ENCODE results near the gene SPAG17. TPM values are rescaled to one million over a fixed set of nuclear protein-coding genes. Genes with fewer than 3 reads are reported as not detected.

Gene SPAG17
- polyA plus RNA-seq, 1 donor (not counting 4 experiments of a cell fraction or from before 2014, with no cell fraction given), result 0.52 TPM

DNA sequence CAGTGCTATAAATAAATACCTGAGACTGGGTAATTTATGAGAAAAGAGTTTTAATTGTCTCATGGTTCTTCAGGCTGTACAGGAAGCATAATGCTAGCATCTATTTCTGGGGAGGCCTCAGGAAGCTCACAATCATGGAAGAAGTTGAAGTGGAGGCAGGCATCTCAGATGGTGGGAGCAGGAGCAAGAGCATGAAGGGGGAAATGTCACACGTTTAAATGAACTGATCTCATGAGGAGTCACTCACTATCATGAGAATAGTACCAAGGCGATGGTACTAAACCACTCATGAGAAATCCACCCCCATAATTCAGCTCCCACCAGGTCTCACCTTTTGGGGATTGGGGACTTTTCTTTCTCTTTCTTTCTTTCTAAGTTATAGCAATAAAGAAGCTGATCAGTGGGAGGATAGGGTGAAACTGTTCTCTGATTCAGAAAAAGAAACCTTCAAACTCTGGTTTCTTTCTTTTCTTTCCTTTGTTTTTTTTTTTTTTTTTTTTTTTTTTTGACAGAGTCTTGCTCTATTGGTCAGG, 17.1 kb upstream of the SPAG17 start:
- H3K9me1 ChIP-seq (ENCODE audit: control insufficient read depth, extremely low read depth, insufficient read depth, low read length), result no peaks in the 10 kb centered on the region
- FAIRE-seq (no peak), DNase-seq (ENCODE audit: low read depth, low spot score) (no peak)
- dilution Hi-C loops (cut with MboI; ENCODE audit: extremely low pct_ligation_motif_present, low sequenced_read_pairs), result no loop called here
- H3K4me3 ChIP-seq (ENCODE audit: control insufficient read depth in 2 of 3, extremely low read depth in 1 of 3, insufficient read depth in 2 of 3, low read depth in 1 of 3, low read length in 3 of 3), result no peak overlapping the region
- no peak overlapping the region for H3K4me2 ChIP-seq (ENCODE audit: control insufficient read depth, extremely low read depth, insufficient read depth, low read depth, low read length)
- H4K20me1 ChIP-seq (ENCODE audit: control insufficient read depth, extremely low read depth, insufficient read depth, low read length), result no peaks in the 10 kb centered on the region
- no peaks in the 10 kb centered on the region for H3K9me3 ChIP-seq (ENCODE audit: control insufficient read depth, low read depth, low read length)
- H3K9ac ChIP-seq (ENCODE audit: control insufficient read depth, extremely low read depth, insufficient read depth, low read length), result no peak overlapping the region
- no peaks in the 10 kb centered on the region for H3K36me3 ChIP-seq (ENCODE audit: control insufficient read depth in 2 of 2, extremely low read depth in 1 of 2, insufficient read depth in 2 of 2, low read length in 2 of 2)
- H2AFZ ChIP-seq (ENCODE audit: control insufficient read depth, low read length), result no peak overlapping the region
- H3K27me3 ChIP-seq (ENCODE audit: control insufficient read depth, extremely low read depth, insufficient read depth, low read length), result no peaks in the 10 kb centered on the region
- no peak overlapping the region for H3K27ac ChIP-seq (ENCODE audit: control insufficient read depth, insufficient read depth, low read length)
- no peaks in the 10 kb centered on the region for H3K79me2 ChIP-seq (ENCODE audit: control insufficient read depth, insufficient read depth, low read length)
- TF ChIP-seq EZH2 (IDR thresholded peaks at IDR 0.05; ENCODE audit: low read length), result no peak
- TF ChIP-seq, protein P1, sequence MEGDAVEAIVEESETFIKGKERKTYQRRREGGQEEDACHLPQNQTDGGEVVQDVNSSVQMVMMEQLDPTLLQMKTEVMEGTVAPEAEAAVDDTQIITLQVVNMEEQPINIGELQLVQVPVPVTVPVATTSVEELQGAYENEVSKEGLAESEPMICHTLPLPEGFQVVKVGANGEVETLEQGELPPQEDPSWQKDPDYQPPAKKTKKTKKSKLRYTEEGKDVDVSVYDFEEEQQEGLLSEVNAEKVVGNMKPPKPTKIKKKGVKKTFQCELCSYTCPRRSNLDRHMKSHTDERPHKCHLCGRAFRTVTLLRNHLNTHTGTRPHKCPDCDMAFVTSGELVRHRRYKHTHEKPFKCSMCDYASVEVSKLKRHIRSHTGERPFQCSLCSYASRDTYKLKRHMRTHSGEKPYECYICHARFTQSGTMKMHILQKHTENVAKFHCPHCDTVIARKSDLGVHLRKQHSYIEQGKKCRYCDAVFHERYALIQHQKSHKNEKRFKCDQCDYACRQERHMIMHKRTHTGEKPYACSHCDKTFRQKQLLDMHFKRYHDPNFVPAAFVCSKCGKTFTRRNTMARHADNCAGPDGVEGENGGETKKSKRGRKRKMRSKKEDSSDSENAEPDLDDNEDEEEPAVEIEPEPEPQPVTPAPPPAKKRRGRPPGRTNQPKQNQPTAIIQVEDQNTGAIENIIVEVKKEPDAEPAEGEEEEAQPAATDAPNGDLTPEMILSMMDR (optimal IDR thresholded peaks at IDR 0.05 in 1 of 3, IDR thresholded peaks at IDR 0.05 in 1 of 3, conservative IDR thresholded peaks at IDR 0.05 in 1 of 3; ENCODE audit: extremely low read depth in 1 of 3, insufficient read depth in 2 of 3, low read length in 3 of 3), result no peak
- peaks cover 9% of the 10 kb centered on the region for H3K4me1 ChIP-seq (ENCODE audit: control insufficient read depth, extremely low read depth, insufficient read depth, low read length)

DNA sequence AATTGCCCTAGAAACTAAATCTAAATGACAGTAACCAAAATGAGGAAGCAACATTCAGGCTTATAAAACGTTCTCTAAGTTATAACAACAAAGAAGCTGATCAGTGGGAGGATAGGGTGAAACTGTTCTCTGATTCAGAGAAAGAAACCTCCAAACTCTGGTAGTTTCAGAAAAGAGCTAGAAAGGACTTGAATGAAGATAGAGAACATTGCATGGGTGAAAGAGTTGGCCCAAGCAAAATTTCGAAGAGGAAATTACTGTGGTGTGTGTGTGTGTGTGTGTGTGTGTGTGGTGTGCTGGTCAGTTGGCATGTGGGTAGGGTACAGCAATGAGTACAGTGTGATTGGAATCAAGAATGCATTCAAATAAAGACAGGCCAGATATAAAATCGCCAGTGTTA, 16.5 kb upstream of the SPAG17 start:
- no peaks in the 10 kb centered on the region for H3K9me3 ChIP-seq (ENCODE audit: control insufficient read depth, low read depth, low read length)
- DNase-seq (ENCODE audit: low read depth, low spot score) (no peak), FAIRE-seq (no peak)
- no peak overlapping the region for H3K27ac ChIP-seq (ENCODE audit: control insufficient read depth, insufficient read depth, low read length)
- H4K20me1 ChIP-seq (ENCODE audit: control insufficient read depth, extremely low read depth, insufficient read depth, low read length), result no peaks in the 10 kb centered on the region
- no peaks in the 10 kb centered on the region for H3K9me1 ChIP-seq (ENCODE audit: control insufficient read depth, extremely low read depth, insufficient read depth, low read length)
- H3K4me1 ChIP-seq (ENCODE audit: control insufficient read depth, extremely low read depth, insufficient read depth, low read length), result peaks cover 9% of the 10 kb centered on the region
- no peaks in the 10 kb centered on the region for H3K79me2 ChIP-seq (ENCODE audit: control insufficient read depth, insufficient read depth, low read length)
- H3K4me3 ChIP-seq (ENCODE audit: control insufficient read depth in 2 of 3, extremely low read depth in 1 of 3, insufficient read depth in 2 of 3, low read depth in 1 of 3, low read length in 3 of 3), result no peak overlapping the region
- H3K9ac ChIP-seq (ENCODE audit: control insufficient read depth, extremely low read depth, insufficient read depth, low read length), result no peak overlapping the region
- no peak overlapping the region for H3K4me2 ChIP-seq (ENCODE audit: control insufficient read depth, extremely low read depth, insufficient read depth, low read depth, low read length)
- no peak overlapping the region for H2AFZ ChIP-seq (ENCODE audit: control insufficient read depth, low read length)
- TF ChIP-seq, protein P1 (optimal IDR thresholded peaks at IDR 0.05 in 1 of 3, IDR thresholded peaks at IDR 0.05 in 1 of 3, conservative IDR thresholded peaks at IDR 0.05 in 1 of 3; ENCODE audit: extremely low read depth in 1 of 3, insufficient read depth in 2 of 3, low read length in 3 of 3), result no peak
- H3K36me3 ChIP-seq (ENCODE audit: control insufficient read depth in 2 of 2, extremely low read depth in 1 of 2, insufficient read depth in 2 of 2, low read length in 2 of 2), result no peaks in the 10 kb centered on the region
- dilution Hi-C loops (cut with MboI; ENCODE audit: extremely low pct_ligation_motif_present, low sequenced_read_pairs), result no loop called here
- H3K27me3 ChIP-seq (ENCODE audit: control insufficient read depth, extremely low read depth, insufficient read depth, low read length), result no peaks in the 10 kb centered on the region
